SK-N-MC (cell line): Measurements from ENCODE around the gene PIAS1.
"Not testable (repeated sequence)": the region's sequence is repeated elsewhere in the genome, so short reads cannot be mapped to it uniquely, and the experiment has no call there.

Experiments used
- EZH2 ChIP-seq: fragments of 200-600 bp; sonication (generic); IDR thresholded peaks from one replicate; pipeline ENCODE4 v1.6.1; 2017; ENCODE audit warnings: antibody characterized with exemption
- FOXP2 ChIP-seq: optimal IDR thresholded peaks from 2 replicates; pipeline ENCODE3; 2011; ENCODE audit warnings: mild to moderate bottlenecking, moderate library complexity; ENCODE audit not compliant: insufficient read depth; ENCODE audit errors: extremely low read length, control extremely low read depth
- POLR2AphosphoS5 ChIP-seq: IDR thresholded peaks from 2 replicates; pipeline ENCODE4 v1.6.1; 2012; ENCODE audit warnings: mild to moderate bottlenecking, low read depth, low read length, borderline replicate concordance

GRCh38 chr15:68234520-68234919 is 180.4 kb downstream of the PIAS1 start:
- not testable (repeated sequence) for TF ChIP-seq EZH2, POLR2AphosphoS5, FOXP2
